ENCODE measurements around the gene TRMT10C.
"Not testable (repeated sequence)": the region's sequence is repeated elsewhere in the genome, so short reads cannot be mapped to it uniquely, and the experiment has no call there.

The TRMT10C gene

GRCh38 chr3:101549473-101549872, 12.2 kb upstream of the TRMT10C start:
- DNase-seq, result no peak

GRCh38 chr3:101551359-101552081, 10.1 kb upstream of the TRMT10C start:
- DNase-seq, result not testable (repeated sequence)

GRCh38 chr3:101553381-101553780, 8.3 kb upstream of the TRMT10C start:
- DNase-seq, result not testable (repeated sequence)

GRCh38 chr3:101556064-101556463, 5.6 kb upstream of the TRMT10C start:
- no peak for DNase-seq

DNA sequence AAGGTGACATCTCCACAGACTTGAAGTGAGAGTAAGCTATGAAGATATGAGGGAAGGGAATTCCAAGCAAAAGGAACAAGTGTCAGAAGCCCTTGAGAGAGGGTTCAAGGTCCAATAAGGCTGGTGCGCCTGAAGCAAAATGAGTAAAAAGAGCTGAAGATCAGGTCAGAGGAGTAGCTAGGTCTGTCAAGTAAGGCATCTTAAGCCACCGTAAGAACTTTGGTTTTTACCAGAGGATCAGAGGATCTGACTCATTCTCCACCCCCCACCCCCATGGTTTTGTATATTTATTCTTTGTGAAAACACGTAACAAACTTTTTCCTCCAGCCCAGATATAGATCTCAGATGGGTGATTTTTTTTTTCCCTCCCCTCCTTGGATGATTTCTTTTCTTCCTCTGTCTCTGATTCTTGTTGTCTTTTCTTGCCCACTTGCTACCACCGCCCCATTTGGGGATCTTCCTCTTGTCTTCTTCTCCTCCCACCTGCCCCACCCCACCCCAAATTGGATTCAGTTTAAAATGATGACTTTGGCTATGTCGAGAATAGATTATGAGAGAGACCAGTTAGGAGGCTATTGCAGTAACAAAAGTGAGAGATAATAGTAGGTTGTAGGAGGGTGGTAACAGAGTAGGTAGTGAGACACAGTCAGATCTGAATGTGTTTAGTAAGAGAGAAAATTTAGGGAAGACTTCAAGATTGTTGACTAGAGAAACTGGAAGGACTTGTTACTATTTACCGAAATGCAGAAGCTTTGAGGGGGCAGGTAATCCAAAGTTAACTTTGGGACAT, 6.1 kb downstream of the TRMT10C start:
- no peak for DNase-seq

GRCh38 chr3:101571028-101571895, 9.6 kb downstream of the TRMT10C start:
- no peak for DNase-seq

DNA sequence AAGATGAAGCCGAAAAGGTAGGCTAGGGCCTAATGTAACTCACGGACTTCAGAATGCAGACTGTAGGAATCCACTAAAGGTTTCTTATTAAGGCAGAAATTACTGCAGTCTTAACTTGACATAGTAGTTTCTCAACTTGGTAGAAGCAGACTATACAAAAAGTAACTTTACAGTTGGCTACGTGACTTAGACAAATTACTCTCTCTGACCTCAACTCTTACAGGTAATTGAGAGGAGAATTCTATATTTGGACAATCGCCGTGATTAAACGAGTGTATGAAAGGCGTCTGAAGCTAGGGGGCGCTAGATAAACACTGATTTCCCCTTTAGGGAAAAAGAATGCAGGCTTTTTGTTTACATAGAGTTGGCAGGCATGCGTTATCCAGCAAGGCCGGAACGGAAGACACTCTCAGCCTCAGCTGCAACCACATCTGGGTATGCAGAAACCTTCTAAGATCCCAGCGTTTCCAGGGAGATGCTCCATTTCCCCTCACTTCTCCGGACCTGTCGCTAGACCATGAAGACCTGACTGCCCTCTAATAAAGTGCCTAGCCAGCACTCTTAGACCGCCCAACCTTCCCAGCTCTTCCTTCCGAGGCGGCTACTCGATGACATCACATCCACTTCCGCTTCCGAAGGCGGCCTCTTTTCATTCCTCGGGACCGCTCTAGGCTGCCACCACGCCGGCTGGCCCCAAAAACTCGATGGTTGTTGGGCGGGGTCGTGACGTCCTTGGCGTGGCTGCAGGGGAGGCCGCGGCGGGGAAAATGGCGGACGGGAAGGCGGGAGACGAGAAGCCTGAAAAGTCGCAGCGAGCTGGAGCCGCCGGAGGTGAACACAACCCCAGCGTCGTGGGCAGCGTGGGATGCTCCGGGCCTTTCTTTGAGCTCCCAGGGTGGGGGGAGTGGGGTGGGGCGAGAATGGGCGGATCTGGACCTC, 12.1 kb downstream of the TRMT10C start, which contains the start of gene PCNP:
Gene PCNP (plus strand): TSS at position 732 of the 939 bp plus-strand sequence. CDS start 36 bp downstream, at position 768.
- peak; percentile 95 to 97 (median 96) for DNase-seq

- peak; percentile 43 to 63 (median 54) for DNase-seq
Measured at GRCh38 chr3:101574388-101575112, 12.9 kb downstream of the TRMT10C start.

DNA sequence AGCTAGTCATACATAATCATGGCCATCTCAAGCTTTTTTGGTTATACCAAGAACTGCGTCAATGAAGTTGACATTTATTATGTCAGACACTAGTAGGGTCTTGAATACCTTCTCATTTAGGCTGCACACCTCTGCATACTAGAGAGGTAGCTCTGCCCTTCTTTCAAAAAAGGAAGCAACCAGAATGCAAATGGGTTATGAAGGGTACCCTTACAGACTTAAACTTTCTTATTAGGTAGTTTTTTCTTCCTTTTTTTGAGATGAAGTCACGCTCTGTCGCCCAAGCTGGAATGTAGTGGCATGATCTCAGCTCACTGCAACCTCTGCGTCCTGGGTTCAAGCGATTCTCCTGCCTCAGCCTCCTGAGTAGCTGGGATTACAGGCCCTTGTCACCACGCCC, 15.6 kb downstream of the TRMT10C start:
- DNase-seq, result no peak

DNA sequence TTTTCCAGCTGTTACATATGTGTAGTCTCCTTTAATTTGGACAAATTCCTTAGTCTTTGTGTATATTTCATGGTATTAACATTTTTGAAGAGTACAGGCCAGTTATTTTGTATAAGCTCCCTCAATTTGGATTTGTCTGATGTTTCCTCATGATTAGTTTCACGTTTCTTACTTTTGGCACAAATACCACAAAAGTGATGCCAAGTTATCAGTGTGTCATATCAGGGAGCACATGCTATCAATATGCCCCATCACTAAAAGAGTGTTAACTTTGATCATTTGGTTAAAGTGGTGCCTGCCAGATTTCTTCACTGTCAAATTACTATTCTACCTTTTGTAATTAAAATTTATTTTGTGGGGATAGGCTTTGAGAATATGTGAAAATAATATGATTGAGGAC, 26.9 kb downstream of the TRMT10C start:
- DNase-seq, result no peak

- DNase-seq, result no peak
Measured at GRCh38 chr3:101591071-101591470, 29.4 kb downstream of the TRMT10C start.

DNA sequence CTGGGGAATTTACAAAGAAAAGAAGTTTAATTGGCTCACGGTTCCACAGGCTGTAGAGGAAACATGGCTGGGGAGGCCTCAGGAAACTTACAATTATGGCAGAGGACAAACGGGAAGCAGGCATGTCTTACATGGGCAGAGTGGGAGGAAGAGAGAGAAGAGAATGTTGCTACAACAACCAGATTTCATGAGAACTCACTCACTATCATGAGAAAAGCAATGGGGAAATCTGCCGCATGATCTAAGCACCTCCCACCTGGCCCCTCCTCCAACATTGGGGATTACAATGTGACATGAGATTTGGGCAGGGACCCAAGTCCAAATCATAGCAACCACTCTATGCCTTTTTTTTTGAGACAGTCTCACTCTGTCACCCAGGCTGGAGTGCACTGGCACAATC, 41.1 kb downstream of the TRMT10C start:
- DNase-seq, result no peak

DNA sequence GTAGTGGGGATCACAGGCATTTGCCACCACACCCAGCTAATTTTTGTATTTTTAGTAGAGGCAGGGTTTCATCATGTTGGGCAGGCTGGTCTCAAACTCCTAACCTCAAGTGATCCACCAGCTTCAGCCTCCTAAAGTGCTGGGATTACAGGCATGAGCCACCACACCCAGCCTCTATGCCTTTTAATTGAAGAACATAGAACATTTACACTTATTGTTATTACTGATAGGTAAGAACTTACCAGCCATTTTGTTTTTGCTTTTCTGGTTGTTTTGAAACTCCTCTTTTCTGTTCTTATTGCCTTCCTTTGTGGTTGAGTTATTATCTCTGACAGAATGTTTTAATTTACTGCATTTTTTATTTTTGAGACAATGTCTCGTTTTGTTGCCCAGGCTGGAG, 41.5 kb downstream of the TRMT10C start:
- no peak for DNase-seq

GRCh38 chr3:101605398-101605797, 43.7 kb downstream of the TRMT10C start:
- not testable (repeated sequence) for DNase-seq

DNA sequence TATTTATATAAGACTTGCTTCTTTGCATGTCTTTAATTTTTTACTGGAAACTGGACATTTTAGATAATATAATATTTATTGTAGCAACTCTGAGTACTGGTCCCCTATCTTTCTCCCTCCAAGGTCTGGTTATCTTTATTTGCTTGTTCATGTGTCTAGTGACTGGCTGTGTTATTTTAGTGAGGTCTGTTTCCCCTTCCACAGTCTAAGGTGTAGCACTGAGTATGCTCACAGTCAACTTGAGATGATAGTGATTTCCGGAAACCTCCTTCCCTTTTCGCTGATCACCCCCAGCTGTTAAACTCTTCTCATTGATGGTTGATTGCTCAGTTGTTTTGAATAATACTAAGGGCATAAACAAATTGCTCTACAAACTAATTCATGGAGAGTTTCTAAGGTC, 49.4 kb downstream of the TRMT10C start:
- DNase-seq, result no peak

DNA sequence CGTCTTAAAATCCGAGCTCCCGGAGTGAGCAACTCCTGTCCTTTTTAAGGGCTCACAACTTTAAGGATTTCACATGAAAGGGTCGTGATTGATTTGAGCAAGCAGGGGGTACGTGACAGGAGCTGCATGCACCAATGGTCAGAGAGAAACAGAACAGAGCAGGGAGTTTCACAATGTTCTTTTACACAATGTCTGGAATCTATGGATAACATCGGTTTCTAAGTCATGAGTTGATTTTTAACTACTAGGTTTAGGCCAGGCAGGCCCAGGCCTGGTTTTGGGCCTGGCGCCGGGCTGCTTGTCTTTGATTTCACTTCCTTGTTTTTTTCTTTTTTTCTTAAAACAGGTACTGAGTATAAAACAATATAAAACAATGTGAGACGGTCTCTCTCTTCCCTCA, 51.3 kb downstream of the TRMT10C start:
- not testable (repeated sequence) for DNase-seq

DNA sequence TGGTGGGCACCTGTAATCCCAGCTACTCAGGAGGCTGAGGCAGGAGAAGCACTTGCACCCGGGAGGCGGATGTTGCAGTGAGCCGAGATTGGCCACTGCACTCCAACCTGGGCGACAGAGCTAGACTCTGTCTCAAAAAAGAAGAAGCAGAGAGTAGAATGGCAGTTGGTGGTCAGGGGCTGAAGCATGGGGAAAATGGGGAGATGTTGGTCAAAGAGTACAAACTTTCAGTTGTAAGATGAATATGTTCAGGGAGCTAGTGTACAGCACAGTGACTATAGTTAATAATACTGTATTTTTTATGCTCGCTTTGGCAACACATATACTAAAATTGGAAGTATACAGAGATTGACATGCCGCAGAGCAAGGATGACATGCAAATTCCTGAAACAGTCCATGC, 53.9 kb downstream of the TRMT10C start:
- no peak for DNase-seq

All from activated CD4-positive, CD25-positive, alpha-beta regulatory T cell (primary cell).